GM12878 (cell line): ENCODE data around the gene ATG3. TPM values are rescaled to one million over a fixed set of nuclear protein-coding genes. Genes with fewer than 3 reads are reported as not detected.

ENCODE experiments used
- ATAC-seq: fragments of 200-7000 bp; cut with Tn5 transposase; 3 replicates; pipeline ENCODE4 v1.9.1; 2020; ENCODE audit warnings: mild to moderate bottlenecking, moderate library complexity
- BruUV-seq: library from RNA; stranded (reverse); fragments of 400-500 nt; replicated peaks from 2 replicates; lab custom pipeline; 2021; lab: Mats Ljungman, UMichigan
- CTCF ChIA-PET: fragments of 300-600 bp; sonication (Branson Sonifier 250); formaldehyde crosslinking; extraction: SDS; loops from one replicate; lab custom pipeline; 2021; ENCODE audit warnings: inconsistent platforms; lab: Yijun Ruan, JAX
- POLR2A ChIA-PET: fragments of 350-600 bp; formaldehyde crosslinking; extraction: SDS; loops from one replicate; lab custom pipeline; 2021; ENCODE audit warnings: inconsistent platforms; lab: Charles Lee
- RAD21 ChIA-PET: fragments of 300-600 bp; sonication (Branson Sonifier 250); formaldehyde crosslinking; loops from one replicate; lab custom pipeline; 2023; ENCODE audit warnings: antibody characterized with exemption; ENCODE audit not compliant: unreplicated experiment; lab: Charles Lee
- SMC1A ChIA-PET: fragments of 300-600 bp; sonication (Branson Sonifier 250); formaldehyde crosslinking; loops from one replicate; lab custom pipeline; 2023; ENCODE audit not compliant: unreplicated experiment, uncharacterized antibody; lab: Charles Lee
- DNase-seq: peaks from one replicate; pipeline ENCODE4 v3.0.0-alpha.2; 2011; ENCODE audit warnings: low read depth, low spot score
- FAIRE-seq: peaks from 3 replicates; lab custom pipeline; 2011; peaks lifted over from hg19 to GRCh38; lab: Jason Lieb, UNC
- H2AFZ ChIP-seq: 2 replicates; pipeline ENCODE4 v1.6.0; 2011; ENCODE audit warnings: low read depth, low read length, control low read depth; ENCODE audit not compliant: control insufficient read depth
- H3K27ac ChIP-seq: 2 replicates; pipeline ENCODE4 v1.5.1; 2011; ENCODE audit warnings: control low read depth; ENCODE audit not compliant: control insufficient read depth, insufficient read depth
- H3K27me3 ChIP-seq, 2 experiments: replicated peaks in 1 of 2; 2 replicates each; pipeline versions ENCODE4 v1.6.0 to v1.6.1; 2011; ENCODE audit warnings: low read length in 1 of 2; ENCODE audit not compliant: control insufficient read depth in 2 of 2, insufficient read depth in 2 of 2
- H3K36me3 ChIP-seq, 2 experiments: 2 replicates each; pipeline ENCODE4 v1.5.1; 2011; ENCODE audit warnings: low read length in 1 of 2; ENCODE audit not compliant: control insufficient read depth in 2 of 2, insufficient read depth in 2 of 2
- H3K4me1 ChIP-seq: 2 replicates; pipeline ENCODE4 v1.6.1; 2011; ENCODE audit warnings: mild to moderate bottlenecking, low read length, moderate library complexity, mixed read lengths; ENCODE audit not compliant: control insufficient read depth, insufficient read depth
- H3K4me2 ChIP-seq: 2 replicates; pipeline ENCODE4 v1.6.0; 2011; ENCODE audit warnings: control low read depth; ENCODE audit not compliant: control insufficient read depth, insufficient read depth
- H3K4me3 ChIP-seq: fragments of 200-600 bp; sonication (generic); 2 replicates; pipeline ENCODE4 v1.5.1; 2016
- H3K79me2 ChIP-seq: 2 replicates; pipeline ENCODE4 v1.6.0; 2011; ENCODE audit warnings: low read length; ENCODE audit not compliant: control insufficient read depth, insufficient read depth
- H3K9ac ChIP-seq: 2 replicates; pipeline ENCODE4 v1.8.0; 2011; ENCODE audit warnings: low read length, control low read depth, mixed read lengths; ENCODE audit not compliant: control insufficient read depth, insufficient read depth
- H3K9me3 ChIP-seq: replicated peaks from 3 replicates; pipeline ENCODE4 v1.5.1; 2011; ENCODE audit warnings: mild to moderate bottlenecking, low read length; ENCODE audit not compliant: control insufficient read depth, insufficient read depth
- H4K20me1 ChIP-seq: 2 replicates; pipeline ENCODE4 v1.6.0; 2011; ENCODE audit not compliant: control insufficient read depth, insufficient read depth
- GATAD2B ChIP-seq: fragments of 450-650 bp; conservative IDR thresholded peaks from 2 replicates; pipeline ENCODE4 v1.6.1; 2017; ENCODE audit warnings: low read depth, mild to moderate bottlenecking, moderate library complexity
- MEF2A ChIP-seq: IDR thresholded peaks from 2 replicates; pipeline ENCODE4 v1.6.1; 2011; ENCODE audit warnings: low read depth, mild to moderate bottlenecking, low read length, moderate library complexity; ENCODE audit not compliant: insufficient read depth
- PML ChIP-seq: IDR thresholded peaks from 2 replicates; pipeline ENCODE4 v1.6.1; 2012; ENCODE audit warnings: low read length, inconsistent platforms
- SIN3A ChIP-seq: IDR thresholded peaks from 2 replicates; pipeline ENCODE4 v1.6.1; 2012; ENCODE audit warnings: low read depth, low read length, improper control_type of control experiment
- STAT3 ChIP-seq: IDR thresholded peaks from 2 replicates; pipeline ENCODE4 v1.6.1; 2011; ENCODE audit warnings: low read depth, low read length, improper control_type of control experiment
- ZNF384 ChIP-seq: IDR thresholded peaks from 2 replicates; pipeline ENCODE4 v1.6.1; 2012; ENCODE audit warnings: low read depth, mild to moderate bottlenecking, low read length, improper control_type of control experiment, borderline replicate concordance
- WGBS: methylation state at CpG from one replicate; pipeline ENCODE4 v1.1.6; 2016; ENCODE audit warnings: low lambda C conversion rate; ENCODE audit not compliant: insufficient replicate concordance, insufficient coverage; ENCODE audit errors: missing lambda C conversion rate; 5-methylcytosine and 5-hydroxymethylcytosine counted together
- in situ Hi-C: fragments of 300-500 bp; cut with MboI; formaldehyde crosslinking; loops from 9 replicates; pipeline ENCODE4 v1.14.3; 2018; ENCODE audit warnings: mixed read lengths
- intact Hi-C: fragments of 100-400 bp; cut with micrococcal nuclease; formaldehyde crosslinking; loops from one replicate; pipeline ENCODE4 v1.14.2; 2022; ENCODE audit not compliant: unreplicated experiment
- polyA plus RNA-seq, 11 experiments: library from polyadenylated mRNA; depleted of rRNA in 4 of 11; unstranded in 6 of 11; stranded (reverse) in 5 of 11; fragments of >200 nt; fragmentation: Nextera tagmentation in 4 of 11; fragmentation: Illumina TruSeq in 1 of 11; extraction: Ambion mirVana in 4 of 11; extraction: Trizol in 1 of 11; gene quantifications; 1 replicate in 1 of 11; 2 replicates in 10 of 11; pipeline versions ENCODE4 v1.2.1 to v1.2.3, GENCODE V29; 2011 to 2016; ENCODE audit warnings: inconsistent platforms in 2 of 11, missing spikeins in 2 of 11, low read depth in 1 of 11
- total RNA-seq, 4 experiments: library from RNA; depleted of rRNA in 3 of 4; stranded (reverse); fragments of >200 nt in 3 of 4; fragmentation: Illumina TruSeq in 1 of 4; extraction: Trizol in 1 of 4; gene quantifications; 2 replicates each; pipeline versions ENCODE4 v1.2.1 to v1.2.3, GENCODE V29; 2013 to 2021
- TF ChIP-seq, protein P1 (sequence below): IDR thresholded peaks from 2 replicates; pipeline ENCODE4 v1.6.1; 2011; ENCODE audit warnings: borderline replicate concordance, low read depth, mild to moderate bottlenecking, moderate library complexity, low read length; ENCODE audit not compliant: insufficient read depth, poor library complexity, severe bottlenecking
- TF ChIP-seq, protein P2 (sequence below): fragments of 450-650 bp; IDR thresholded peaks from 2 replicates; pipeline ENCODE4 v1.6.1; 2017; ENCODE audit warnings: low read depth, mild to moderate bottlenecking, moderate library complexity

Gene ATG3
- total and polyA plus RNA-seq, 10 of the 15 experiments (the other 5 are each of a cell fraction or from before 2014, with no cell fraction given): 49.8 to 97.0 (median 63.6) TPM

DNA sequence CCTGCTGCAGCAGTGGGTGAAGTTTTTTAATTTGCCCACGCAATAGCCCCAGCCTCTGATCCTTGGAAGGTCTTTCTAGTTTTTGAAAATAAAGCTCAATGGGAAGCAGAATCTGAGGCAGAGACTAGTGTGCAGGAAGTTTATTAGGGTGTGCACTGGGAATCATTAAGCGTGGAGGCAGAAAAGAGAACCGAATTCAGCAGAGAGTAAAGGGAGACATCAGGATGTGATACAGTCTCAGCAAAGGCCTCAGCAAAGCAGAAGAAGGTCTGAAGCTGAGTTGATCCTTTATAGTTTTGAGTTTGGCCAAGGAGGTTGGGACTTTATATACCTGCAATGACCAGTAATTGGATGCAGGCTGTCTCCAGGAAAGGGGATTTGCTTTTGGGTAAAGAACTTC, 57.6 kb downstream of the ATG3 start:
- H3K4me3 ChIP-seq: no peak overlapping the region
- H3K4me2 ChIP-seq: peak overlapping the region; percentile 52
- POLR2A ChIA-PET: interaction anchor here (0.6 to 1.6 kb wide), 3 partner anchors 10 to 42 kb away, joined by 3 to 9 read pairs (median 3); no protein-coding TSS in a partner anchor
- RAD21 ChIA-PET: interaction anchor here (1.4 to 3.7 kb wide), 4 partner anchors 9 to 375 kb away, joined by 3 to 14 read pairs (median 4); no protein-coding TSS in a partner anchor
- H3K9me3 ChIP-seq: no peaks in the 10 kb centered on the region; the same call in 2 of the 3 replicates
- no peaks in the 10 kb centered on the region for H3K27me3 ChIP-seq
- FAIRE-seq (no peak), DNase-seq (no peak), ATAC-seq (no peak)
- 31% methylated on average over 3 of the region's 3 CpGs for WGBS
- H3K36me3 ChIP-seq: no peaks in the 10 kb centered on the region
- no peaks in the 10 kb centered on the region for H4K20me1 ChIP-seq
- intact Hi-C loops (no loop called here), in situ Hi-C loops (no loop called here)
- H3K9ac ChIP-seq: no peak overlapping the region
- CTCF ChIA-PET: interaction anchor here (0.8 to 2.1 kb wide), 5 partner anchors 9 to 392 kb away, joined by 3 to 6 read pairs (median 3); no protein-coding TSS in a partner anchor
- peaks cover 35% of the 10 kb centered on the region for H3K4me1 ChIP-seq
- no peak overlapping the region; the same call in 1 of the 2 replicates for H3K27ac ChIP-seq
- TF ChIP-seq ZNF384 (no peak), SIN3A (no peak), PML (0 out of 2 replicates have a peak, but pooled peaks have one; percentile 37), MEF2A (no peak), GATAD2B (no peak), STAT3 (no peak)
- TF ChIP-seq, protein P1, sequence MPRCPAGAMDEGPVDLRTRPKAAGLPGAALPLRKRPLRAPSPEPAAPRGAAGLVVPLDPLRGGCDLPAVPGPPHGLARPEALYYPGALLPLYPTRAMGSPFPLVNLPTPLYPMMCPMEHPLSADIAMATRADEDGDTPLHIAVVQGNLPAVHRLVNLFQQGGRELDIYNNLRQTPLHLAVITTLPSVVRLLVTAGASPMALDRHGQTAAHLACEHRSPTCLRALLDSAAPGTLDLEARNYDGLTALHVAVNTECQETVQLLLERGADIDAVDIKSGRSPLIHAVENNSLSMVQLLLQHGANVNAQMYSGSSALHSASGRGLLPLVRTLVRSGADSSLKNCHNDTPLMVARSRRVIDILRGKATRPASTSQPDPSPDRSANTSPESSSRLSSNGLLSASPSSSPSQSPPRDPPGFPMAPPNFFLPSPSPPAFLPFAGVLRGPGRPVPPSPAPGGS: no peak
- TF ChIP-seq, protein P2, sequence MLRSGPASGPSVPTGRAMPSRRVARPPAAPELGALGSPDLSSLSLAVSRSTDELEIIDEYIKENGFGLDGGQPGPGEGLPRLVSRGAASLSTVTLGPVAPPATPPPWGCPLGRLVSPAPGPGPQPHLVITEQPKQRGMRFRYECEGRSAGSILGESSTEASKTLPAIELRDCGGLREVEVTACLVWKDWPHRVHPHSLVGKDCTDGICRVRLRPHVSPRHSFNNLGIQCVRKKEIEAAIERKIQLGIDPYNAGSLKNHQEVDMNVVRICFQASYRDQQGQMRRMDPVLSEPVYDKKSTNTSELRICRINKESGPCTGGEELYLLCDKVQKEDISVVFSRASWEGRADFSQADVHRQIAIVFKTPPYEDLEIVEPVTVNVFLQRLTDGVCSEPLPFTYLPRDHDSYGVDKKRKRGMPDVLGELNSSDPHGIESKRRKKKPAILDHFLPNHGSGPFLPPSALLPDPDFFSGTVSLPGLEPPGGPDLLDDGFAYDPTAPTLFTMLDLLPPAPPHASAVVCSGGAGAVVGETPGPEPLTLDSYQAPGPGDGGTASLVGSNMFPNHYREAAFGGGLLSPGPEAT: no peak
- no TSS peak for BruUV-seq
- SMC1A ChIA-PET: interaction anchor here (1.0 to 12.0 kb wide), 9 partner anchors 11 to 169 kb away, joined by 3 to 143 read pairs (median 4); no protein-coding TSS in a partner anchor
- H3K79me2 ChIP-seq: peaks cover 9% of the 10 kb centered on the region
- H2AFZ ChIP-seq: peak overlapping the region; percentile 73
